Stimulated activated CD4-positive, alpha-beta T cell treated with anti-CD3 and anti-CD28 coated beads, Interleukin-4, amount 100 ng/mL, for 48 hours (primary cell): ENCODE data around the gene PCDHGA6.
"Not testable (repeated sequence)": the region's sequence is repeated elsewhere in the genome, so short reads cannot be mapped to it uniquely, and the experiment has no call there.

Experiments
- DNase-seq, 2 donors: peaks; one replicate each; pipeline ENCODE4 v3.0.0-alpha.2; 2020; ENCODE audit warnings: low read depth in 2 of 2

The PCDHGA6 gene

GRCh38 chr5:141373673-141374317, at the start of gene PCDHGA6:
TSS of gene PCDHGA6 (plus strand) at chr5:141373891. CDS start at chr5:141374084, 193 bp downstream.
- no peak for DNase-seq

GRCh38 chr5:141326088-141326854, 47.4 kb upstream of the PCDHGA6 start:
- peak; percentile 45 to 51 for DNase-seq

- DNase-seq: no peak
Observed at GRCh38 chr5:141328231-141328630, 45.5 kb upstream of the PCDHGA6 start.

- no peak for DNase-seq
Observed at GRCh38 chr5:141330299-141331080, 43.2 kb upstream of the PCDHGA6 start, which contains the start of gene PCDHGA1. TSS of gene PCDHGA1 (plus strand) at chr5:141330514.

GRCh38 chr5:141332571-141332970, 41.1 kb upstream of the PCDHGA6 start:
- DNase-seq: not testable (repeated sequence)

GRCh38 chr5:141338538-141339306, 35.0 kb upstream of the PCDHGA6 start, which contains the start of gene PCDHGA2:
TSS of gene PCDHGA2 (plus strand) at chr5:141338760.
- no peak for DNase-seq

- DNase-seq: not testable (repeated sequence)
Observed at GRCh38 chr5:141340781-141341354, 32.8 kb upstream of the PCDHGA6 start.

- no peak for DNase-seq
Observed at GRCh38 chr5:141342773-141343172, 30.9 kb upstream of the PCDHGA6 start.

- DNase-seq: no peak
Observed at GRCh38 chr5:141343242-141343952, 30.3 kb upstream of the PCDHGA6 start, which contains the start of gene PCDHGA3. TSS of gene PCDHGA3 (plus strand) at chr5:141343829. CDS start at chr5:141344034, 205 bp downstream.

- no peak for DNase-seq
Observed at GRCh38 chr5:141343953-141344463, 29.7 kb upstream of the PCDHGA6 start.

- no peak for DNase-seq
Observed at GRCh38 chr5:141345327-141345726, 28.4 kb upstream of the PCDHGA6 start.

GRCh38 chr5:141346017-141346416, 27.7 kb upstream of the PCDHGA6 start:
- not testable (repeated sequence) for DNase-seq

- no peak for DNase-seq
Observed at GRCh38 chr5:141349917-141350619, 23.6 kb upstream of the PCDHGA6 start, which contains the start of gene PCDHGB1. TSS of gene PCDHGB1 (plus strand) at chr5:141350099. CDS start at chr5:141350261, 162 bp downstream.

- no peak for DNase-seq
Observed at GRCh38 chr5:141351591-141351990, 22.1 kb upstream of the PCDHGA6 start.

GRCh38 chr5:141354900-141355469, 18.7 kb upstream of the PCDHGA6 start, which contains the start of gene PCDHGA4:
TSS of gene PCDHGA4 (plus strand) at chr5:141355021. CDS start at chr5:141355108, 87 bp downstream.
- DNase-seq: no peak

GRCh38 chr5:141355641-141356040, 18.1 kb upstream of the PCDHGA6 start:
- DNase-seq: no peak

- DNase-seq: no peak
Observed at GRCh38 chr5:141356133-141356532, 17.6 kb upstream of the PCDHGA6 start.

GRCh38 chr5:141356950-141357349, 16.7 kb upstream of the PCDHGA6 start:
- no peak for DNase-seq
